ENCODE results near the gene MACF1. TPM values are rescaled to one million over a fixed set of nuclear protein-coding genes. Genes with fewer than 3 reads are reported as not detected.
A peak's percentile ranks its signal among the peaks of the same experiment; 100 is the strongest.

Gene MACF1
- total RNA-seq, 4 donors from 2014 or later, result 421 to 942 (median 545) TPM

DNA sequence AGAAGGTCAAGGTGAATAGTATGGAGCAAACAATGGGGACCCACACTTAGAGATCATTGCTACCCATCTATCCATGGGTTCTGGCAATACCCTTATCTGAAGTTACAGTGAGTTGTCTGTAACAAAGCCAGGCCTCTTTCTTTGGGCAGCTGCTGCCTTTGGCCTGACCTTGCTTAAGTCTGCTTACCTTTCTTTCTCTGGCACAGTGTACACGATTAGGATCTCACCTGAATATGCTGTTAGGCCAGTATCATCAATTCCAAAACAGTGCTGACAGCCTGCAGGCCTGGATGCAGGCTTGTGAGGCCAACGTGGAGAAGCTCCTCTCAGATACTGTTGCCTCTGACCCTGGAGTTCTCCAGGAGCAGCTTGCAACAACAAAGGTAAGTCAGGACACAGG, 154.0 kb downstream of the MACF1 start:
- DNase-seq (ENCODE audit: low spot score in 2 of 2), result no peak
- Histone ChIP-seq H3K9me3 (no peaks in the 10 kb centered on the region), H3K4me1 (no peaks in the 10 kb centered on the region), H3K27ac (no peak overlapping the region), H3K27me3 (no peaks in the 10 kb centered on the region), H3K36me3 (peaks cover 87% of the 10 kb centered on the region), H3K4me3 (no peak overlapping the region)
- no peak for TF ChIP-seq POLR2A (IDR thresholded peaks at IDR 0.05)
- TF ChIP-seq, protein P1, sequence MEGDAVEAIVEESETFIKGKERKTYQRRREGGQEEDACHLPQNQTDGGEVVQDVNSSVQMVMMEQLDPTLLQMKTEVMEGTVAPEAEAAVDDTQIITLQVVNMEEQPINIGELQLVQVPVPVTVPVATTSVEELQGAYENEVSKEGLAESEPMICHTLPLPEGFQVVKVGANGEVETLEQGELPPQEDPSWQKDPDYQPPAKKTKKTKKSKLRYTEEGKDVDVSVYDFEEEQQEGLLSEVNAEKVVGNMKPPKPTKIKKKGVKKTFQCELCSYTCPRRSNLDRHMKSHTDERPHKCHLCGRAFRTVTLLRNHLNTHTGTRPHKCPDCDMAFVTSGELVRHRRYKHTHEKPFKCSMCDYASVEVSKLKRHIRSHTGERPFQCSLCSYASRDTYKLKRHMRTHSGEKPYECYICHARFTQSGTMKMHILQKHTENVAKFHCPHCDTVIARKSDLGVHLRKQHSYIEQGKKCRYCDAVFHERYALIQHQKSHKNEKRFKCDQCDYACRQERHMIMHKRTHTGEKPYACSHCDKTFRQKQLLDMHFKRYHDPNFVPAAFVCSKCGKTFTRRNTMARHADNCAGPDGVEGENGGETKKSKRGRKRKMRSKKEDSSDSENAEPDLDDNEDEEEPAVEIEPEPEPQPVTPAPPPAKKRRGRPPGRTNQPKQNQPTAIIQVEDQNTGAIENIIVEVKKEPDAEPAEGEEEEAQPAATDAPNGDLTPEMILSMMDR (IDR thresholded peaks at IDR 0.05), result no peak
- 70% methylated on average over 1 of the region's 2 CpGs for WGBS

- H3K4me3 ChIP-seq, result no peak overlapping the region
- no peak for TF ChIP-seq EP300 (IDR thresholded peaks at IDR 0.05)
- TF ChIP-seq POLR2AphosphoS5 (IDR thresholded peaks at IDR 0.05), result peak in 1 of 3 donors; percentile 9
- no peaks in the 10 kb centered on the region for H3K4me1 ChIP-seq
- H3K9me3 ChIP-seq, result no peaks in the 10 kb centered on the region
- WGBS, result 38% methylated on average over 2 of the region's 2 CpGs
- peaks cover 81% of the 10 kb centered on the region for H3K36me3 ChIP-seq
- no peak overlapping the region for H3K27ac ChIP-seq
- no peak for DNase-seq (ENCODE audit: low spot score in 2 of 2)
- H3K27me3 ChIP-seq, result no peaks in the 10 kb centered on the region
These were observed 154.6 kb downstream of the MACF1 start for GRCh38 chr1:39359028-39359570.

DNA sequence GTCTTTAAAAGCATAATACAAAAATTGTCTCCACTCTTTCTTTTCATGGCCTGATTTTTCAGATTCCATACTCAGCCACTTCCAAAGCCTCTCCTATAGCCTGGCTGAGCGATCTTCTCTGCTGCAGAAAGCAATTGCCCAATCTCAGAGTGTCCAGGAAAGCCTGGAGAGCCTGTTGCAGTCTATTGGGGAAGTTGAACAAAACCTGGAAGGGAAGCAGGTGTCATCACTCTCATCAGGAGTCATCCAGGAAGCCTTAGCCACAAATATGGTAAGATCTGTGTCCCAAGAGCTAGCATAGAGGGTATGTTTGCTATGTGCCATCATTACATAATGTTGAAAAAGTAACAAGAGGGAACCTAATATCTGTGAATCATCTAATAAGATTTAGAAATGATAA, 156.2 kb downstream of the MACF1 start:
- no peak overlapping the region for H3K4me3 ChIP-seq
- TF ChIP-seq, protein P1 (IDR thresholded peaks at IDR 0.05), result no peak
- TF ChIP-seq POLR2A (IDR thresholded peaks at IDR 0.05), result no peak
- TF ChIP-seq POLR2AphosphoS5 (IDR thresholded peaks at IDR 0.05), result no peak
- no peak for TF ChIP-seq EP300 (IDR thresholded peaks at IDR 0.05)
- H3K27me3 ChIP-seq, result no peaks in the 10 kb centered on the region
- H3K27ac ChIP-seq, result no peak overlapping the region
- H3K36me3 ChIP-seq, result peaks cover 75% of the 10 kb centered on the region
- no peak for DNase-seq (ENCODE audit: low spot score in 2 of 2)
- WGBS, result 86% methylated on average over 1 of the region's 1 CpG
- no peaks in the 10 kb centered on the region for H3K4me1 ChIP-seq
- H3K9me3 ChIP-seq, result no peaks in the 10 kb centered on the region

- no peaks in the 10 kb centered on the region for H3K9me3 ChIP-seq
- no peaks in the 10 kb centered on the region for H3K27me3 ChIP-seq
- no peak overlapping the region for H3K4me3 ChIP-seq
- no peak for DNase-seq (ENCODE audit: low spot score in 2 of 2)
- TF ChIP-seq EP300 (IDR thresholded peaks at IDR 0.05) (no peak), POLR2A (IDR thresholded peaks at IDR 0.05) (no peak)
- TF ChIP-seq, protein P1 (IDR thresholded peaks at IDR 0.05), result no peak
- H3K27ac ChIP-seq, result no peak overlapping the region
- H3K36me3 ChIP-seq, result peaks cover 74% of the 10 kb centered on the region
- 75% methylated on average over 5 of the region's 5 CpGs for WGBS
- H3K4me1 ChIP-seq, result no peaks in the 10 kb centered on the region
These were observed 157.0 kb downstream of the MACF1 start for GRCh38 chr1:39361446-39361845.

GRCh38 chr1:39363267-39363666, 158.8 kb downstream of the MACF1 start:
- TF ChIP-seq POLR2A (IDR thresholded peaks at IDR 0.05) (no peak), POLR2AphosphoS5 (IDR thresholded peaks at IDR 0.05) (no peak)
- H3K27me3 ChIP-seq, result no peaks in the 10 kb centered on the region
- 100% methylated on average over 2 of the region's 2 CpGs for WGBS
- H3K4me3 ChIP-seq, result no peak overlapping the region
- no peak for DNase-seq (ENCODE audit: low spot score in 2 of 2)
- no peaks in the 10 kb centered on the region for H3K9me3 ChIP-seq
- H3K4me1 ChIP-seq, result no peaks in the 10 kb centered on the region
- H3K27ac ChIP-seq, result no peak overlapping the region
- peaks cover 69% of the 10 kb centered on the region for H3K36me3 ChIP-seq

GRCh38 chr1:39368045-39368444, 163.6 kb downstream of the MACF1 start:
- Histone ChIP-seq H3K27ac (no peak overlapping the region), H3K36me3 (peaks cover 72% of the 10 kb centered on the region), H3K27me3 (no peaks in the 10 kb centered on the region), H3K4me1 (no peaks in the 10 kb centered on the region), H3K9me3 (no peaks in the 10 kb centered on the region), H3K4me3 (no peak overlapping the region)
- TF ChIP-seq, protein P1 (IDR thresholded peaks at IDR 0.05), result no peak
- TF ChIP-seq POLR2AphosphoS5 (IDR thresholded peaks at IDR 0.05), result no peak
- TF ChIP-seq EP300 (IDR thresholded peaks at IDR 0.05), result no peak
- TF ChIP-seq POLR2A (IDR thresholded peaks at IDR 0.05), result no peak
- 100% methylated on average over 1 of the region's 1 CpG for WGBS
- no peak for DNase-seq (ENCODE audit: low spot score in 2 of 2)
